HG03460 (cell line): ENCODE measurements around the gene TASP1.
"Not testable (repeated sequence)": the region's sequence is repeated elsewhere in the genome, so short reads cannot be mapped to it uniquely, and the experiment has no call there.

Experiments
- ATAC-seq: cut with Tn5 transposase; IDR thresholded peaks from one replicate; pipeline ENCODE4 v1.9.1; 2021; ENCODE audit not compliant: unreplicated experiment

TASP1 gene

DNA sequence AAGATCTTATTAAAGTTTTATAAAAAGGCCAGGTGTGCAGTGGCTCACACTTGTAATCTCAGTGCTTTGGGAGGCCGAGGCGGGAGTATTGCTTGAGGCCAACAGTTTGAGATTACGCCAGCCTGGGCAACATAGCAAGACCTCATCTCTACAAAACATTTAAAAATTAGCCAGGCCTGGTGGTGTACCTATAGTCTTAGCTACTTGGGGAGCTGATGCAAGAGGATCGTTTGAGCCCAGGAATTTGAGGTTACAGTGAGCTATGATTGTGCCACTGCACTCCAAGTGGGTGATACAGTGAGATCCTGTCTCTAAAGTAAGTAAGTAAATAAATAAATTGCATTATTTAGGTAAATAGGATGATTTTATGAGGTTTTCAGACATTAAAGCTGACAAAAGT, 234.4 kb downstream of the TASP1 start:
- no peak for ATAC-seq

DNA sequence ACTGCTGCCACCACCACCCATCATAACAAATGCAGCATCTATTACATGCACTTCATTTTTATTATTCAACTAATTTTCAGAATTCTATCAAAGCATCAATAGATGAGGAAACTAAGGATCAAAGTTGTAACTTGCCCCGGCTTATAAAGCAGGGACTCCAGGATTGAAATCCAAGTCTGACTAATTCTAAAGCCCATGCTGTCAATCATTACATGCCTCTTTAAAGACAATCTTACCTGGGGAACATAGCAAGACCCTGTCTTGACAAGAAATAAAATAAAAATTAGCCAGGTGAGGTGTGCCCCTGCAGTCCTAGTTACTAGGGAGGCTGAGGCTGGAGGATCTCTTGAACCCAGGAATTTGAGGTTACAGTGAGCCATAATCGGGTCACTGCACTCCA, 235.3 kb downstream of the TASP1 start:
- no peak for ATAC-seq

DNA sequence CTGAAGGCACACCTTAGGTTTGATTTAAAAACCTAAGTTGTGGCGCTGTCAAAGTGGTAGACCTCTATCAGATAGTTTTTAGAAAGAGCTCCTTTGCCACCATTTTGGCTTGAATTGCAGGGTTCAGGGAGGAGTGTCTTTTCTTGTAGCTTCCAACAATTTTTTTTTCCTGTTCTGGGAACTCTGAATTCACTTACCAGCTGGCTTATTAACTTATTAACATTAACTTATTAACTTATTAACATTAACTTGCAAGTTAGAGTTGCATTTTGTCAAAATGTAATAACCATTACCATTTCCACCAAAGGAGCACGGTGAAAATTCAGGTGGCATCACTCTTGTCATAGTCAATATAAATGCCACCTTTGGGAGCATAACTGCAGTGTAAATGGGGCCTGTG, 235.7 kb downstream of the TASP1 start:
- ATAC-seq, result no peak

DNA sequence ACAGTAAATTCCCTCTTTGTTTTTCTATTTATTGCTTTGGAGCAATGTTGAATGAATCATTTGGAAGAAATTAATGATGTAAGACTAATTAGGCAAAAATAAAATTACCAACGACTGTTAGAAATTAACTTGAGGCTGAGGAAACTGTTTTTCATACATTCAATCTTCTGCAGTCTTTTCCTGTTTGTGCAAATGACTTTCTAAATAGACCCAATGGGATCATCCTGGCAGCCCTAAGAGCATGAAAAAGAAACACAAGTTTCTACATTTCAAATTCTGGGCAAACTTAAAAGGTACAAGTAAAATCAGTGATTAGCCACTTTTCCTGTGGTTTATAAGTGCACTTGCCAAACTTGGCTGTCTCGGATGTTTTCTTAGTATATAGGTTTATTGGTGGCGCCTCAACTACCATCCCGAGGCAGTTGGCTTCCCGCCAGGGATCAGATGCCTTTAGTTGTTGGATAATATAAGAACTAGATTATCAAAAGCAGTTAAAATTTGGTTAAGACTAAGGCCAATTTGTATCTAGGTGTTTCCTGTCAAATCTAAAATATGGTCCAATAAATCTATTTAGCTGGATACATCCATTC, 236.5 kb downstream of the TASP1 start:
- ATAC-seq, result no peak

DNA sequence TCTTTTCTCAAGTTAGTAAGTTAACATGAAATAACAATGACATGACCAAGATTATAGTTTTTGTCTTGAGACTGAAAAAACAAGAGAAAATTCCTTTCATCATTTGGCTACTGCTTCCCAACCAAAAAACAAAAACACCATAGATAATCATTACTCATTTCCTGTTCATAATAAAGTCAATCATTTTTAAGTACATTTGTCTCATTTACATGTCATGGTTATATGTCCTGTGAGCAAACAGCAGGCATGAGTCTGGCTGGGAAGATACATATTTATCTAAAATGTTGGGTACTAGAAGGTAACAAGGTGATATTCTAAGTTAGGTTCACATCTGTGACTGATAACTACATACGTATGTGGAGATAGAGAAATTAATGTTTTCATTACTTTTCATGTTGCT, 237.1 kb downstream of the TASP1 start:
- ATAC-seq, result no peak

DNA sequence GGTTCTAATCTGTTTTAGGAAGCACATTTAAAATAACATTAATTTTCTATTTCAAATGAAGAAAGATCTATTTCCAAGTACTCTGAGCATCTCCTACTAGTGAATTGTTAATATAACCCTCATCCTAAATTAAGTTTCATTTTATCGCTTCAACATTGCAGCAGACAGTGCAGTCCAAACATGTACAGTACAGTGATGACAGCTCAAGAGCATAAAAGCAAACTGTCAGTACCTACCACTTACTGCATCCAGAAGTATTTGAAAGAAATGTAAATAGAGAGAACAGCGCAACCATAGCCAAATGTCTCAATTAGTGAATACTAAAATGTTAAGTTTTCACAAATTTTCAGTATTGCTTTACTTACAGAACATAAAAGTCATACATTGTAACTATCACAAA, 238.3 kb downstream of the TASP1 start:
- ATAC-seq, result no peak

DNA sequence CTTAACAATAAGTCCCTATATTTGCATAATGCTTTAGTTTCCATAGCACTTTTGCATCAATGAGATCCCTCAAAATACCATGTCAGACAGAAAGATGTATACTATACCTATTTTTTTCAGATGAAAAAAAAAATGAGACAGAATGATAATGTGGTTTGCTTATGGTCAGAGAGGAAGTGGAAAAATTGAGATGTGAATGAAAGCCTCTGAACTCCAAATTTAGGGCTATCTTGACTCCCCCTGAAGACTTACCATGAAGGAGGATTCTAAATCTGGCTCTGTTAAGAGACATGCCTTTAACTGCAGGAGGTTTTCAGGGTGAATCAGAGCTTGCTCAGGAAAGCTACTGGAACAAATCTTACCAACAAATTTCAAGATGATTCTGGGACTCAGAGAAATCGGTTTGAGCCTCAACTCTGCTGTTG, 241.4 kb downstream of the TASP1 start:
- ATAC-seq, result no peak

DNA sequence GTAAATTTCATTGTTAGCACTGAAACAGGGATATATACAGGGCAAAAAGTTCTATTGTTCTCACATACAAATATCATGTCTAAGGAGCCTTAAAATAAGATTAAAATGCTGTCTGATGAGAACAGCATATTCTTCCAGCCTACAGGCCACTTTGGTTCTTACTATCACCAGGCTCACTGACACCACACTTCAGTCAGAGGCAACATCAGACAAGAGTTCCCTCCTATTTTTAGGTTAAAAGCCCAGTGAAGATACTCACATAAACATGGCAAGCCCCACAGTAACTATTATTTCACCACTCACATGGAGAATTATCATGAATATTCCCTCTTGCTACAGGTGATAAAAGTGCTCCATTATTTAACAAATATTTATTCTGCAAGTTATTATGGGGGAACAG, 241.9 kb downstream of the TASP1 start:
- no peak for ATAC-seq

DNA sequence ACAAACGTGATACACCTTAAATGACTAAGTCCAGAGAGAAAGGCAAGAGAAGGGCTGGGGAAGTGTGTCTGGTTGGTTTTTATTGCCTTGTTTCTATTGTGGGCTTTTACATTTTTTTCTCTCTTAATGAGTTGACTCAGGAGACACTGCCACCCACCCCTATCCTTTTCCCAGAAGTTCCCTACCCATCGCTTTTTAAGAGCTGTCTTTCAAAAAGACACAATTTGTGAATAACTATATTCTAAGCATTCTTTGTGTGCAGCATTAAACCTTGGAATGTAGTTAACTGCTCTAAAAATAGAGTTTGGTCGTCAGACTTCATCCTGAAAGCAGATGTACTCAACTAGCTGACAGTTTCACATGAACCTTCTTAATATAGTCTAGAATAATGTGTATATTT, 242.7 kb downstream of the TASP1 start:
- ATAC-seq, result no peak

DNA sequence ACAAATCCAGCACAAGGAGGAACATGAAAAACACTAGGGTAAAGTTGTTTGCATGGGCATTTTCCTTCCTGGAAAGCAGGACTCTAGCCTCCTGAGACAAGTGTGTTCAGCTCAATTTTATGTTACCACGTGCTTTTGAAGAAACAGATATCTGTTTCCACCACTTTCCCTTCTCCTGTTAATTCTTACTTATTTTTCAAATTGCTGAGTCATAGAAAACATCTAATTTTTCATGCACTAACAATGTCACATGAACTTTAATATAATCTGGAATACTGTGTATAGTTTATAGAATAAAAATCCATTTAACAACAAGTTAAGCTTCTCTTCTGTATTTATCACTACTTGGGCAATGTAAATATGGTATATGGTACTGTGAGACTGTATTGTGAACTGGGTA, 243.5 kb downstream of the TASP1 start:
- ATAC-seq, result no peak

DNA sequence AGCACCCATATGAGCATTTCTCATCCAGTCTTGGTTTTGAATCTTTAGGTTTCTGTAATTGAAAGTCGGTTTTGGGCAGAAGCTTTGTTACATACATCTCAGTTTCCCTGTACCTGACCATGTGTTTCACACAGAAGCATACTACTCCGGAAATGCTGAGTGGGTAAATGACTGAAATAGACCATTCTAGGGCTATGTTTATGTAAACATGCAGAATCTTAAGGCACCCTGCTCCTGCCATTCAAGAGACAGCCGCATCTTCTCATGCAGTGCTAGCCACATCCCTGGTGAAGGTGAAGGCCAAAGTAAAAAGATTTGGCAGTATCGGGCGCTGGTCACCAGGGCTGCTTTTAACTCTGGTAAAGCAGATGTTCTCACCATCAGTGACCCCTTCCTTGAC, 246.3 kb downstream of the TASP1 start:
- ATAC-seq, result no peak

DNA sequence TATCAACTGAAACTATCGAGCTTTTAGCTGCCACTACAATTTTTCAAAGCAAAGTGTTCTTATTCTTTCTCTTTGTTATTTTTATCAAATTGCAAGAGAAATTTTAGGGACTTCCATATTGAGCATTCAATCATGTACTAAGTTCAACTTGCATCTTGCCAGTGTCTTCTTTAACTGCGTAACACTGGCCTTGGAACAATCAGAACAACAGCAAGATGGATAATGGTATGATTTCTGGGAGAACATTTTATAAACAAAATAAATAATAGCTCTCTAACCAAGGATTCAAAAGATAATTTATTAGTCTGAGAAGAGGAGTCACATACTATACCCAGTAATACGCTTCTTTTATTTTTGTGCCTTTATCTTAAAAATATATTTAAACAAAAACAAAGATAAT, 249.6 kb downstream of the TASP1 start:
- ATAC-seq, result no peak

DNA sequence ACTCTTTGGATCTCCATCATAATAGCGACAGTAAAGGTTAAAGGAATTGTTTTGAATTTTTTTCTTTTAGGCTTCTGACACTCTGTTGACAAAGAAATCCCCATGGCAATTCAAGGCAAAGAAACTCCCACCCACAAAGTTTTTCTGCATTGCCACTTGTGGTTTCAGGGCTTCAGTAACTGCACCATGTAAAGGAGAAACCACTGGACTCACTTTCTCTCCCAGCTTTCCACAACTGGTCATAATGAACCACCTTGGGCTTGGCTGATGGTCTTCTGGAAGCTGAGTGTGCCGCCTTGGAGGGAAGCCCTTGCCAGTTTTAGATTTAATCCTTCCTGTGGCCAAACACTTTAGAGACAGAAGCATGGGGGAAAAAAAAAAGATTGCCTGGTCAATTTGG, 254.6 kb downstream of the TASP1 start:
- no peak for ATAC-seq

DNA sequence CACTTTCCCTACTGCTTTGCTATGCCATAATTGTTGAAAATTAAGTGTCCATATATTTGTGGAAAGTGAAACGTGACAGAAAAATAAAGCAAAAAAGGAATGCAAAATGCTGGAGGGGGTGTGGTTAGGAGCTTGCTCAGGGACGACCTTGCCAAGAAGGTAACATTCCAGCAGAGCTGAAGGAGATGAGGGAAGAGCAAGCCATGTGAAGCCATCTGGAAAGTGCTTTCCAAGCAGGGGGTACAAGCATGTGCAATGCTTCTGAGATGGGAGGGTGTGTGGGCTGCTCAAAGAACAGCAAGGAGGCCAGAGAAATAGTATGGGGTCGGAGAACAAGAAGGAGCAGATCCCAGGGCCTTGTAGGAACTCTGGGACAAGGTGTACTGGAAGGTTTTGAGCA, 255.9 kb downstream of the TASP1 start:
- ATAC-seq, result no peak

DNA sequence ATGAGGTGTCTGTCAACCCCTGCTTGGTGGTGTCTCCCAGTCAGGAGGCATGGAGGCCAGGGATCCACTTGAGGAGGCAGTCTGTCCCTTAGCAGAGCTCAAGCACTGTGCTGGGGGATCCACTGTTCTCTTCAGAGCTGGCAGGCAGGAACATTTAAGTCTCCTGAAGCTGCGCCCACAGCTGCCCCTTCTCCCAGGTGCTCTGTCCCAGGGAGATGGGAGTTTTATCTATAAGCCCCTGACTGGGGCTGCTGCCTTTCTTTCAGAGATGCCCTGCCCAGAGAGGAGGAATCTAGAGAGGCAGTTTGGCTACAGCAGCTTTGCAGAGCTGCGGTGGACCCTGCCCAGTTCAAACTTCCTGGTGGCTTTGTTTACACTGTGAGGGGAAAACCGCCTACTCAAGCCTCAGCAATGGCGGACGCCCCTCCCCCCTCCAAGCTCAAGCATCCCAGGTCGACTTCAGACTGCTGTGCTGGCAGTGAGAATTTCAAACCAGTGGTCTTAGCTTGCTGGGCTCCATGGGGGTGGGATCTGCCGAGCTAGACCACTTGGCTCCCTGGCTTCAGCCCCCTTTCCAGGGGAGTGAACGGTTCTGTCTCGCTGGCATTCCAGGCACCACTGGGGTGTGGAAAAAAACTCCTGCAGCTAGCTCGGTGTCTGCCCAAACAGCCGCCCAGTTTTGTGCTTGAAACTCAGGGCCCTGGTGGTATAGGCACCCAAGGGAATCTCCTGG, 258.1 kb downstream of the TASP1 start:
- ATAC-seq, result not testable (repeated sequence)

DNA sequence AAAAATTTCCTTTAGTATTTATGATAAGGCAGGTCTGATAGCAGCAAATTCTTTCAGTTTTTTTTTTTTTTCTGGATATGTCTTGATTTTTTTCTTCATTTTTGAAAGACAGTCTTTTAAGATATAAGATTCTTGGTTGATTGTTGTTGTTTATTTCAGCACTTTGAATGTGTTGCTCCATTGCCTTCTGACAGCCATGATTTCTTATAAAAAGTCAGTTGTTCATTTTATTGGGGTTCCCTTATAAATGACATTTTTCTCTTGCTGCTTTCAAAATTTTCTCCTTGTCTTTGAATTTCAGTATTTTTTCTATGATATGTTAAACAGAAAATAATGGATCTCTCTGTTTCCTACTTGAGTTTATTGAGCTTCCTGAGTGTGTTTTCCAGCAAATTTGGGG, 265.3 kb downstream of the TASP1 start:
- no peak for ATAC-seq

DNA sequence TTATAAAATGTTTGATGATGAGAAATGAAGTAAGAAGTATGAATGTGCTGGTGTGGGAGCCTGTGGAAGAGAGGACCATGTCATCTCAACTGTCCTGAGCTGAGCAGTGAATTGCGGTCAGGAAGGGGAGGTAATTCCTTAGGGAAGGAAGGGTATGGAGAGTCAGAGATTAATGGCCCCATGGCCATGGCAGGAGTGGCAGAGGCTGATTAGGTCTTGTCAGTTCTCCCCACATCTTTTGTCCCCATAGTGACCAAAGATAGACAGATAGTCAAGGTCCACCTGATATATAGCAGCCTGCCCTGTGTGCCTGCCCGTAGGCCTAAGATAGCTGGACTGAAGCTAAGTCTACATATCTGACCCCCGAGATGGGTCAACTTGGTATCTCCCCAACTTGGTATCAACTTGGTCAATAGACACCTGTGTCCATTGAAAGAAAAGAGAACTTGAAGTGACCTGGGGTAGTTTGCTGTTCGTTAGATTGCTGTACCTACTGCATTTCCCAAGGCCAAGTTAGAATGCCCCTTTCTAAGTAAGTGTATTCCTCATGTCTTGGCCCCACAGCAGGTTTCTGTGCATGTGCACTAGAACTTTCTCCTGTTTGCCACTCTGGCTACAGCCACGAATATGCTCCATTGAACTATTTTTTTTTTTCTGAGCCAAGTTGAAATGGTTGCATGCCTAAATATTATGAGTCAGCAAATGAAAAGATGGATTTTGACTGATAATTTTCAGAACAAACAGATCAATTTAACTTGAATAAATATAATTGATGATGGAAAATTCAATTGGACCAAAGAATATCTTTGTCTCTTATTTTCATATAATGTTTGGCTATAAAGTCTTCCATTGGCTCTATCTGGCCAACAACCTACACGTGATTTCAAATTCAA, 274.2 kb downstream of the TASP1 start:
- no peak for ATAC-seq

DNA sequence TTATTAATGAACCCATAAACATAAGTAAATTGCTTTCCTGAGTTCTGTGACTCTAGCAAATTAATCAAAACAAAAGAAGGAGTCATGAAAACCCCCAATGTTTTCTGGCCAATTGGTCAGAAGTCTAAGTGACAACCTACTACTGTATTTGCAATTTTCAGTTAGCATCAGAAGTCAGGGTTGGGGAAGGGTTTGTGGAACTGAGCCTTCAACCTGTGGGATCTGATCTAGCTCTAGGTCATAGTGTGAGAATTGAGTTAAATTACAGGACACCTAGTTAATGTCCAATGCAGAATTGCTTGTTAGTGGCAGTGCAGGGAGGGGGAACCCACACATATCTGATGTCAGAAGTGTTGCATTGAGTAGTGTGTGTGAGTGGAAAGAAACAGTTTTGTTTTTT, 275.3 kb downstream of the TASP1 start:
- no peak for ATAC-seq

DNA sequence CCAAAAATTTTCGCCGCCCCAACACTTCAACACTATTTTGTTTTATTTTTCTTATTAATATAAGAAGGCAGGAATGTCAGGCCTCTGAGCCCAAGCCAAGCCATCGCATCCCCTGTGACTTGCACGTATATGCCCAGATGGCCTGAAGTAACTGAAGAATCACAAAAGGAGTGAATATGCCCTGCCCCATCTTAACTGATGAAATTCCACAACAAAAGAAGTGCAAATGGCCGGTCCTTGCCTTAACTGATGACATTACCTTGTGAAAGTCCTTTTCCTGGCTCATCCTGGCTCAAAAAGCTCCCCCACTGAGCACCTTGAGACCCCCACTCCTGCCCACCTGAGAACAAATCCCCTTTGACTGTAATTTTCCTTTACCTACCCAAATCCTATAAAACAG, 276.6 kb downstream of the TASP1 start:
- ATAC-seq, result not testable (repeated sequence)

DNA sequence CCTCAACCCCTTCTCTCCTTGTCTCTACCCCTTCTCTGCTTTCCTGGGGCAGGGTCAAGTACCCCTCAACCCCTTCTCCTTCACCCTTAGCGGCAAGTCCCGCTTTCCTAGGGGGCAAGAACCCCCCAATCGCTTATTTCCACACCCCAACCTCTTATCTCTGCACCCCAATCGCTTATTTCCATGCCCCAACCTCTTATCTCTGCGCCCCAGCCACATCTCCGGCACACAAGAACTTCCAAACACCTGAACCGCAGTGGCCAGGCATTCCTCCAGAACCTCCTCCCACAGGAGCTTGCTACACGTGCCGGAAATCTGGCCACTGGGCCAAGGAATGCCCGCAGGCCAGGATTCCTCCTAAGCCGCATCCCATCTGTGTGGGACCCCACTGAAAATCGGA, 279.8 kb downstream of the TASP1 start:
- ATAC-seq, result not testable (repeated sequence)

DNA sequence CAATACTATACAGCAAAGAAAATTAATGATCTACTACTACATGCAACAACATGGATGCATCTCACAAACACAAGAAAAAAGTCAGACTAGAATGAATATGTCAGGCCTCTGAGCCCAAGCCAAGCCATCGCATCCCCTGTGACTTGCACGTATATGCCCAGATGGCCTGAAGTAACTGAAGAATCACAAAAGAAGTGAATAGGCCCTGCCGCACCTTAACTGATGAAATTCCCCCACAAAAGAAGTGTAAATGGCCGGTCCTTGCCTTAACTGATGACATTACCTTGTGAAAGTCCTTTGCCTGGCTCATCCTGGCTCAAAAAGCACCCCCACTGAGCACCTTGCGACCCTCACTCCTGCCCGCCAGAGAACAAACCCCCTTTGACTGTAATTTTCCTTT, 280.9 kb downstream of the TASP1 start:
- not testable (repeated sequence) for ATAC-seq

DNA sequence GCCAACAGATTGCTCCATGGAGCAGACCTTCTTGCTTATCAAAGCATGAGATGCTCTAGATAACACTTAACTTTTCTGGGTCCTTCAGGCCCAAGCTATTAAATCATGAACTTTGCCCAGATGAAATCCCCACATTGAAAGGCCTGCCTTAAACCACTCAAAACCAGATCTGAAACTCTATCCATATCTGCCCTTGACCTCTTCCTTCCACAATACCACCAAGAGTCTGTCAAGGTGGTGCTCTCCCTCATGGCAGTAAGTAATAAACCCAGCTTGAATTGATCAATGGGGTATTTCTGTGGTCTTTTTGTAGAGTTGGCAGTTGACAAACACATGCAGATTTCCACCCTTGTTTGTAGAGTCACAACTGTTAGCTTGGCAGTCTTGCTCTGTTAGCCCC, 282.1 kb downstream of the TASP1 start:
- no peak for ATAC-seq
